HG02759 (cell line): ENCODE measurements around the gene CCL28.

Experiments
- ATAC-seq: cut with Tn5 transposase; IDR thresholded peaks from one replicate; pipeline ENCODE4 v1.9.1; 2021; ENCODE audit warnings: mild to moderate bottlenecking, moderate library complexity; ENCODE audit not compliant: unreplicated experiment

The CCL28 gene

DNA sequence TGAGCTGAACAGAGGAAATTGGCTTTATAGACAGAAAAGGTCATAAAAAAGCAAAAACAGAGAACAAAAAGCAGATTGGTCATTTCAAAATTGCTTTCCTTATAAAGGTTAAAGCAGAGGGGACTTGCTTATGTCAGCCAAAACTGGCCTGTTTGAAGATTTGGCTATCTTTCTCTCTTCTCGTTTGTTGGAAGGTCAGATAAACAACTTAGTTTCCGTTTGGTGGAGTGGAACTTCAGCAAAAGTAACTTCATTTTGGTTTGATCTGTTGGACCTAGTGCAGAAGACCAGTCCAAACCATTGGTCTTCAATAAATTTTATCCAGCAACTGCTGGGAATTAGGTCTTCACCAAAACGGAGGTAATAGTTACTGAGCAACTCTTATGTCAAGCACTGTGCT, 53.9 kb downstream of the CCL28 start:
- ATAC-seq, result no peak

GRCh38 chr5:43357878-43358281, 54.3 kb downstream of the CCL28 start:
- no peak for ATAC-seq

GRCh38 chr5:43357067-43357466, 55.1 kb downstream of the CCL28 start:
- ATAC-seq, result no peak

DNA sequence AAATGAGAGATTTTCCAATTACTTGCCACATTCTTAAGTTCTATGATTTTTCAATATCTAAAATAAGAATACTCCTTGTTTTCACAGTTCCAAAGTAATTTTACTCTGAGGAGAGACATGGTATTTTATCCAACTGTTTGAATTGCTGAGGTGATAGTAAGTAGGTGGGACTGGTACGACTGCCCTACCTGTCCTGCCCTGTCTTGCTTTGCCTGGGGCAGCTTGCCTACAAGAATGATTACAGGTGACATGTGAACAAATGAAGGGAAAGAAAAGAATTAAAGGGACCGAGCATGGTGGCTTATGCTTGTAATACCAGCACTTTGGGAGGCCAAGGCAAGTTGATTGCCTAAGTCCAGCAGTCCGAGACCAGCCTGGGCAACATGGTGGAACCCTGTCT, 57.4 kb downstream of the CCL28 start:
- ATAC-seq, result no peak

DNA sequence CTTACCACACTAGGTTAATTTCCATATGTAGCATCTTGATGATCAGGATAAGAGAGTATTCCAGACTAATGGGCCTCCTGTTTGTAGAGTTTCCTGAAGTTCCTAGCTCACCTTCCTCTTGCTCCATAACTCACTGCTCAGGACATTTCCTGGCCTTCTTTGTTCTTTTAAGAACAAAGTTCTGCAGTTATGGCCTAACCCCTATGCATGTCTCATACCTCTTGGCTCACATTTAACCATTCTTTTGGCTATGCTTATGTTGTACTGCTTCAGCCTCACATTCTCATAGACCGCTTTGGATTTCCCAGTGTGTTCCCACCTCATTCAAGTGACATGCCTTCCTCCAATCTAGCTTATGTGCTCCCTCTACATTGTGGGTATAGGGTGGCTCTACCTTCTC, 58.5 kb downstream of the CCL28 start:
- ATAC-seq, result no peak

DNA sequence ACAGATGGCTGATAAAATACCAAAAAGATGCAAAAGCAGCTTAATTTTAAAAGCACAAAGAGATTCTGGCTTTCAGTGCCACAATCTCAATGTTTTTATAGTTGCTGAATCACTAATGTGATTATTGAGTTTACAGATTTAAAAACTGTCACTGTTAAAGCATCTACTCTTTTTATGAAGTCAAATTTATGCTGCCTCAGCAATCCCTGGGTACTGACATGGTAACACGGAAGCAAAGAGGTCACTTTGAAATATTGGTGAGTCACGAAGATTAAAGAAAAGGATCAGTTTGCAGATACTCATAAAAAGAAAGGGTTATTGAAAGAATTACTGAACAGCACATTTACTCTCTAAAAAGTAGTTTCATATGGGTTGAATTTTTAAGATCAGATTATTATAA, 59.3 kb downstream of the CCL28 start:
- no peak for ATAC-seq

DNA sequence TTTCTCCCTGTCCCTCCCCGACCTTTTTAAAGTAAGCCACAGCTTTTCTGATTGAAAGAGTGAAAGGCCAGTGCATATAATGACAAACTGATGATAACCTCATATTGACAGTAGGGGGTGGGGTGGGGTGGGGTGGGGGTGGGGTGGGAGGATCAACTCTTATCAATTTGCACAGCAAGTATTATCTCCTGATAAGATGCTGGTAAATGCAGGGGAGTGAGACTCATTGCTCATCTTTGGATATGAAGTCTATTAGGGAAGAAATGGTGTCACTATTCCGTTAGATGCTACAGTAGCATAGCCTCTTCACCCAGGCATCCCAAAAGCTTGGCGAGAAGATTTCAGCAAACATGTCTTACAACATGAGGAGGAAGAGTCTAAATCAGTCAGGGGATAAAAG, 60.1 kb downstream of the CCL28 start:
- ATAC-seq, result no peak

- no peak for ATAC-seq
Measured at GRCh38 chr5:43348861-43349363, 63.3 kb downstream of the CCL28 start.

- no peak for ATAC-seq
Measured at GRCh38 chr5:43348207-43348606, 64.0 kb downstream of the CCL28 start.

DNA sequence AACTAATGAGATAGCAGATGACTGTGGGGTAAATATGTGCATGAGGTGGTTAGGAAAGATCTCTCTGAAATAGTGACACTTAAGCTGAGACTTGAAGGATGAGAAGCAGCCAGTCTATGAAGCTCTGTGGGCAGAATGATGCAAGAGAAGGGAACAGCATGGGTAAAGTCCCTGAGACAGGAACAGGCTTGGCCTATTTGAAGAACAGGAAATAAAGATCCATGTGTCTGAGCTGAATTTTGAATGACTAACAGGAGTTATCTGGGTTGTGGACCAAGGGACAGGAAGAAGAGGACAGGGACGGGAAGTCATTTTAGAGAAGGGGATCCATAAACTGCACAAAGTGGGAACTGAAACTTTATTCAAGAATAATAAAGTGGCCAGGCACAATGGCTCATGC, 73.3 kb downstream of the CCL28 start:
- ATAC-seq, result no peak

GRCh38 chr5:43336159-43336558, 76.0 kb downstream of the CCL28 start:
- no peak for ATAC-seq

GRCh38 chr5:43335681-43336080, 76.5 kb downstream of the CCL28 start:
- no peak for ATAC-seq

DNA sequence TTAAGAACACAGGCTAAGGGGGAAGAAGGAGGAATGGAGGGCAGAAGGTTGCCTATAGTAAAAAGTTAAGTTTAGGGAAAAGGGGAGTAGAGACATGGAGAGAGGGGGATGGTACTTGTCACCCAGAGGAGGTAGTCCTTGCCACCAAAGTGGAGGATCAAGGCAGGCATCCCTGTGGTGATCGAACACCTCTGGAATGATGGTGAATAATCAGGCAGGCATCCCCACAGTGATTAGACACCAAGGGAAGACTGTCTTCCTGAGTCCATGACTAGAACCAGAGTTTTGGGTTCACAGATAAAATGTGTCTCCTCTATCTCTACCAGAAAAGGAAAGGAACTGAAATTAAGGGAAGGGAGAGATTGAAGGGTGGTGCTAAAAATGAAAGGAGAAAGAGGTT, 79.8 kb downstream of the CCL28 start:
- ATAC-seq, result no peak
